Effector memory CD8-positive, alpha-beta T cell (primary cell): ENCODE data around the gene FHOD3.
"Not testable (repeated sequence)": the region's sequence is repeated elsewhere in the genome, so short reads cannot be mapped to it uniquely, and the experiment has no call there.

Experiments used
- ATAC-seq: fragments of 150-1000 bp; cut with Tn5 transposase; replicated peaks from 2 replicates; pipeline ENCODE4 v1.10.0; 2021; ENCODE audit warnings: mild to moderate bottlenecking, moderate library complexity
- DNase-seq, 3 experiments: peaks; one replicate each; pipeline ENCODE4 v3.0.0; 2021
- H3K27ac Mint-ChIP-seq, 2 donors: one replicate each; pipeline ENCODE4 v1.8.0; 2022; ENCODE audit warnings: mild to moderate bottlenecking in 2 of 2, mixed read lengths in 2 of 2, moderate library complexity in 2 of 2
- H3K27me3 Mint-ChIP-seq, 2 donors: one replicate each; pipeline ENCODE4 v1.8.0; 2022; ENCODE audit warnings: mixed read lengths in 2 of 2
- H3K36me3 Mint-ChIP-seq: one replicate; pipeline ENCODE4 v1.8.0; 2022; ENCODE audit warnings: mild to moderate bottlenecking, moderate library complexity, mixed read lengths; ENCODE audit not compliant: insufficient read depth
- H3K4me1 Mint-ChIP-seq, 2 donors: one replicate each; pipeline ENCODE4 v1.8.0; 2022; ENCODE audit warnings: low read depth in 2 of 2, mixed read lengths in 2 of 2
- H3K4me3 Mint-ChIP-seq, 2 donors: one replicate each; pipeline ENCODE4 v1.8.0; 2022; ENCODE audit warnings: mild to moderate bottlenecking in 2 of 2, mixed read lengths in 2 of 2, moderate library complexity in 2 of 2
- H3K9me3 Mint-ChIP-seq, 2 donors: one replicate each; pipeline ENCODE4 v1.8.0; 2022; ENCODE audit warnings: mixed read lengths in 2 of 2

Gene FHOD3

GRCh38 chr18:36354989-36355388, 57.5 kb downstream of the FHOD3 start:
- Mint-ChIP-seq H3K4me1 (no peaks in the 10 kb centered on the region), H3K36me3 (no peaks in the 10 kb centered on the region), H3K27me3 (peaks cover 41 to 54% of the 10 kb centered on the region in 2 donors), H3K4me3 (no peak overlapping the region), H3K9me3 (no peaks in the 10 kb centered on the region), H3K27ac (no peak overlapping the region)
- no peak for DNase-seq
- no peak for ATAC-seq

- no peaks in the 10 kb centered on the region for H3K4me1 Mint-ChIP-seq
- no peaks in the 10 kb centered on the region for H3K36me3 Mint-ChIP-seq
- peaks cover 36 to 54% of the 10 kb centered on the region in 2 donors for H3K27me3 Mint-ChIP-seq
- DNase-seq (no peak), ATAC-seq (no peak)
- no peak overlapping the region for H3K4me3 Mint-ChIP-seq
- H3K9me3 Mint-ChIP-seq = no peaks in the 10 kb centered on the region
- no peak overlapping the region for H3K27ac Mint-ChIP-seq
Observed at GRCh38 chr18:36355511-36355910, 58.0 kb downstream of the FHOD3 start.

- not testable (repeated sequence) for H3K27ac Mint-ChIP-seq, H3K4me1 Mint-ChIP-seq, DNase-seq, H3K36me3 Mint-ChIP-seq, H3K4me3 Mint-ChIP-seq, H3K9me3 Mint-ChIP-seq, ATAC-seq
- H3K27me3 Mint-ChIP-seq = peaks cover 26 to 54% of the 10 kb centered on the region in 2 donors
Observed at GRCh38 chr18:36356741-36357140, 59.2 kb downstream of the FHOD3 start.

- DNase-seq (no peak), ATAC-seq (no peak)
- Mint-ChIP-seq H3K4me1 (peaks cover 0 to 2% of the 10 kb centered on the region in 2 donors), H3K36me3 (no peaks in the 10 kb centered on the region), H3K4me3 (no peak overlapping the region), H3K27ac (no peak overlapping the region), H3K9me3 (no peaks in the 10 kb centered on the region), H3K27me3 (peaks cover 30 to 53% of the 10 kb centered on the region in 2 donors)
Observed at GRCh38 chr18:36358141-36358540, 60.6 kb downstream of the FHOD3 start.

- Mint-ChIP-seq H3K4me3 (no peak overlapping the region), H3K4me1 (peaks cover 0 to 2% of the 10 kb centered on the region in 2 donors), H3K9me3 (no peaks in the 10 kb centered on the region), H3K36me3 (no peaks in the 10 kb centered on the region), H3K27me3 (peaks cover 40 to 68% of the 10 kb centered on the region in 2 donors), H3K27ac (no peak overlapping the region)
- ATAC-seq = no peak
- no peak for DNase-seq
Observed at GRCh38 chr18:36360256-36360909, 62.9 kb downstream of the FHOD3 start.

- Mint-ChIP-seq H3K36me3 (no peaks in the 10 kb centered on the region), H3K4me3 (no peak overlapping the region), H3K9me3 (no peaks in the 10 kb centered on the region), H3K4me1 (peaks cover 0 to 2% of the 10 kb centered on the region in 2 donors), H3K27ac (no peak overlapping the region), H3K27me3 (peaks cover 26 to 50% of the 10 kb centered on the region in 2 donors)
- DNase-seq = no peak
- no peak for ATAC-seq
Observed at GRCh38 chr18:36364911-36365624, 67.6 kb downstream of the FHOD3 start.

GRCh38 chr18:36365836-36366775, 68.6 kb downstream of the FHOD3 start:
- no peak for DNase-seq
- H3K36me3 Mint-ChIP-seq = no peaks in the 10 kb centered on the region
- H3K27me3 Mint-ChIP-seq = peaks cover 26 to 46% of the 10 kb centered on the region in 2 donors
- no peak for ATAC-seq
- H3K4me3 Mint-ChIP-seq = no peak overlapping the region
- H3K9me3 Mint-ChIP-seq = no peaks in the 10 kb centered on the region
- no peak overlapping the region for H3K27ac Mint-ChIP-seq
- peaks cover 0 to 2% of the 10 kb centered on the region in 2 donors for H3K4me1 Mint-ChIP-seq

GRCh38 chr18:36366994-36367839, 69.7 kb downstream of the FHOD3 start:
- Mint-ChIP-seq H3K27me3 (peaks cover 29 to 46% of the 10 kb centered on the region in 2 donors), H3K9me3 (no peaks in the 10 kb centered on the region), H3K4me1 (peaks cover 0 to 2% of the 10 kb centered on the region in 2 donors), H3K27ac (no peak overlapping the region), H3K36me3 (no peaks in the 10 kb centered on the region), H3K4me3 (no peak overlapping the region)
- DNase-seq = no peak
- no peak for ATAC-seq

- Mint-ChIP-seq H3K9me3 (no peaks in the 10 kb centered on the region), H3K27ac (no peak overlapping the region), H3K36me3 (no peaks in the 10 kb centered on the region), H3K4me1 (no peaks in the 10 kb centered on the region), H3K27me3 (peaks cover 37 to 57% of the 10 kb centered on the region in 2 donors), H3K4me3 (no peak overlapping the region)
- ATAC-seq (no peak), DNase-seq (no peak)
Observed at GRCh38 chr18:36368889-36369288, 71.4 kb downstream of the FHOD3 start.

- DNase-seq (no peak), ATAC-seq (no peak)
- no peak overlapping the region for H3K27ac Mint-ChIP-seq
- H3K4me1 Mint-ChIP-seq = no peaks in the 10 kb centered on the region
- no peaks in the 10 kb centered on the region for H3K9me3 Mint-ChIP-seq
- H3K36me3 Mint-ChIP-seq = no peaks in the 10 kb centered on the region
- H3K4me3 Mint-ChIP-seq = no peak overlapping the region
- H3K27me3 Mint-ChIP-seq = peaks cover 43 to 69% of the 10 kb centered on the region in 2 donors
Observed at GRCh38 chr18:36372903-36373311, 75.4 kb downstream of the FHOD3 start.

GRCh38 chr18:36374262-36374661, 76.7 kb downstream of the FHOD3 start:
- H3K4me3 Mint-ChIP-seq = no peak overlapping the region
- H3K27ac Mint-ChIP-seq = no peak overlapping the region
- ATAC-seq = no peak
- no peaks in the 10 kb centered on the region for H3K4me1 Mint-ChIP-seq
- H3K9me3 Mint-ChIP-seq = no peaks in the 10 kb centered on the region
- DNase-seq = no peak
- H3K27me3 Mint-ChIP-seq = peaks cover 49 to 78% of the 10 kb centered on the region in 2 donors
- no peaks in the 10 kb centered on the region for H3K36me3 Mint-ChIP-seq

- ATAC-seq (no peak), DNase-seq (no peak)
- no peak overlapping the region for H3K4me3 Mint-ChIP-seq
- peaks cover 54 to 78% of the 10 kb centered on the region in 2 donors for H3K27me3 Mint-ChIP-seq
- no peaks in the 10 kb centered on the region for H3K9me3 Mint-ChIP-seq
- H3K27ac Mint-ChIP-seq = no peak overlapping the region
- H3K4me1 Mint-ChIP-seq = no peaks in the 10 kb centered on the region
- H3K36me3 Mint-ChIP-seq = no peaks in the 10 kb centered on the region
Observed at GRCh38 chr18:36375118-36375517, 77.6 kb downstream of the FHOD3 start.

GRCh38 chr18:36376361-36376760, 78.8 kb downstream of the FHOD3 start:
- Mint-ChIP-seq H3K4me3 (no peak overlapping the region), H3K9me3 (no peaks in the 10 kb centered on the region), H3K36me3 (no peaks in the 10 kb centered on the region), H3K27ac (no peak overlapping the region), H3K27me3 (peaks cover 58 to 75% of the 10 kb centered on the region in 2 donors), H3K4me1 (no peaks in the 10 kb centered on the region)
- ATAC-seq = no peak
- DNase-seq = no peak
